Measurements from ENCODE around the gene LRP1-AS.

Gene LRP1-AS

GRCh38 chr12:57099766-57100165 is 47.7 kb downstream of the LRP1-AS start:
- DNase-seq (ENCODE audit: low read depth in 1 of 2, low spot score in 1 of 2) = no peak

GRCh38 chr12:57099047-57099714 is 48.2 kb downstream of the LRP1-AS start:
- DNase-seq (ENCODE audit: low read depth in 1 of 2, low spot score in 1 of 2) = no peak

GRCh38 chr12:57098546-57098945 is 48.9 kb downstream of the LRP1-AS start:
- DNase-seq (ENCODE audit: low read depth in 1 of 2, low spot score in 1 of 2) = no peak

GRCh38 chr12:57097554-57097835 is 49.9 kb downstream of the LRP1-AS start:
- no peak for DNase-seq (ENCODE audit: low read depth in 1 of 2, low spot score in 1 of 2)

GRCh38 chr12:57096748-57097553 is 50.5 kb downstream of the LRP1-AS start:
- no peak for DNase-seq (ENCODE audit: low read depth in 1 of 2, low spot score in 1 of 2)

- DNase-seq (ENCODE audit: low read depth in 1 of 2, low spot score in 1 of 2) = no peak
These were observed 51.3 kb downstream of the LRP1-AS start for GRCh38 chr12:57096099-57096572.

- DNase-seq (ENCODE audit: low read depth in 1 of 2, low spot score in 1 of 2) = no peak
These were observed 52.0 kb downstream of the LRP1-AS start for GRCh38 chr12:57095440-57095839.

Data from activated T-helper 1 cell treated with anti-CD3 and anti-CD28 coated beads, Interleukin-2, amount 50 U/mL, for 16 hours (primary cell).